GM12892 (cell line): ENCODE results near the gene EDC4.
"Not testable (repeated sequence)": the region's sequence is repeated elsewhere in the genome, so short reads cannot be mapped to it uniquely, and the experiment has no call there.

ENCODE experiments used
- DNase-seq: peaks from one replicate; pipeline ENCODE4 v3.0.0; 2011; ENCODE audit not compliant: insufficient read length
- FAIRE-seq: peaks from 2 replicates; lab custom pipeline; 2011; peaks lifted over from hg19 to GRCh38; lab: Jason Lieb, UNC
- POLR2A ChIP-seq: IDR thresholded peaks from 2 replicates; pipeline ENCODE4 v1.6.1; 2011; ENCODE audit warnings: low read depth, low read length, control low read depth
- POLR2AphosphoS5 ChIP-seq: IDR thresholded peaks from 2 replicates; pipeline ENCODE4 v1.6.1; 2011; ENCODE audit warnings: low read depth, low read length, control low read depth
- TAF1 ChIP-seq: IDR thresholded peaks from 2 replicates; pipeline ENCODE4 v1.6.1; 2011; ENCODE audit warnings: low read depth, mild to moderate bottlenecking, control low read depth, low read length, borderline replicate concordance

The EDC4 gene

DNA sequence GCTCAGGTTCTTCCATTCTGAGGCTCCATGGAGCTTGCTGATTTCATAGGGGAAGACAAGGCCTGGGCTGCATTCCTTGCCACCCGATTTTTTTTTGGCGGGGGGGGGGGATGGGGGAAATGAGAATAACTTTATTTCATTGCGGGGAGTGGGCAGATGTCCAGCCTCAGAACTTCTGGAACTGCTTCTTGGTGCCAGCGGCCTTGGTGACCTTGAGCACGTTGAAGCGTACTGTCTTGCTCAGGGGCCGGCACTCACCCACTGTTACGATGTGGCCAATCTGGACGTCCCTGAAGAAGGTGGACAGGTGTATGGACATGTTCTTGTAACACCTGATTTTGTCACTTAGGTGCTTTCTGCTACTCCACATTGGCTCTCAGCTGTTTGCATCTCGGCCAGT is 17.1 kb upstream of the EDC4 start:
- DNase-seq (no peak), FAIRE-seq (no peak)
- TF ChIP-seq POLR2A: no peak
- no peak for TF ChIP-seq POLR2AphosphoS5
- TF ChIP-seq TAF1: no peak

DNA sequence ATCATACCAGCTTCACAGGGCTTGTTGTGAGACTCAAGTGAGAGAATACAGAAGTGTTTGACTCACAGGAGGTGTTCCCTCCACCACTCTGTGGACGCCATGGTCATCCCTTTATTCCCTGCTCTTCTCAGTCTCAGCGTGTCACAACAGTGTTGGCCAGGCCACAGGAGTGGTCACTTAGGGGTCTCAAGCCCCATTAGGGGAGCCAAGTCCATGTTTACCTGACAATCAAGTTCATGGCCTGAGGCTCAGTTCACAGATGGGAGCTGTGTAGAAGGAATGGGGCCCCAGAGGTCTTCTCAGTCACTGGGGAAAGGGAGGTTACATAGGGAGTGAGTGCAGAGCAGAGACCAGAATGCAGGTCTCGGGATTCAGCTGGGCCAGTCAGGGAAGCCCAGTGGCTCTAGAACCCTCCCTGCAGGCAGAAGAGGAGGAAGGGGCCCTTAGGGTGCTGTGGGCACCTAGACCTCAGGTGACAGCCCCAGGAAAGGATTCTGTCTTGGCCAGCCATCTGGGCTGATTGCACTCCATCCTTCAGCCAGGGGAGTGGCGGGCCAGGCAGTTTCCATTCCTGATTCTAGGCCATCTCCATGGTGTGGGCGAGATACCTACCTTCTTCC is 15.8 kb upstream of the EDC4 start:
- DNase-seq (no peak), FAIRE-seq (no peak)
- TF ChIP-seq POLR2AphosphoS5 (no peak), POLR2A (no peak), TAF1 (no peak)

DNA sequence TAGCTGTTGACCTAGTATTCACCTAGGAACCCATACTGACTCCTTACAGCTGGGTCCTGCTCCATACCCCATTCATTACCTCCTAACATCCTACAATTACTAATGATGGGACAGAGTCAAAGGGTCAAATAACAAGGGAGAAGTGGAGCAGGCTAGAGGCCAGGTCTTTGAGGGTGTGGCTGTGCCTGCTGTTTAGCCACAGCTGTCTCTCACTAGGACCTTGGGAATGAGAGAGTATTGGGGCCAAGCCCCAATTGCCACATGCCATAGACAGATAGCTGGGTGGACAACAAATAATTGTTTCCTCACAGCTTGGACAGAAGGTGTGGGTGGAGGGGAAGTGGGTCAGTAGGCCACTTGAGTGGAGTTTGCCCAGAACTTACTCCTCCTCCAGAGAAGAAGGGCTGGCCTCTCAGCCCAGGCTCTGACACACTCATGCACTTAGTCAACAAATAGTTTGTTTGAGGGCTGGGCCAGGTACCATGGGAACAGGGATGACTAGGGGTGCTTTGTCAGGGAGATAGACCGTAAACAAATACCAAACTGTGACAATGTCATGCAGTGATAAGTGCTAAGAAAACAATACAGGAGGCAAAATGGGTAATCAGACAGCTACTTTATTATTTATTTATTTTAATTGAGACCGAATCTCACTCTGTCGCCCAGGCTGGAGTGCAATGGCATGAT is 15.2 kb upstream of the EDC4 start:
- no peak for FAIRE-seq
- TF ChIP-seq TAF1: no peak
- no peak for TF ChIP-seq POLR2A
- no peak for TF ChIP-seq POLR2AphosphoS5
- DNase-seq: no peak

DNA sequence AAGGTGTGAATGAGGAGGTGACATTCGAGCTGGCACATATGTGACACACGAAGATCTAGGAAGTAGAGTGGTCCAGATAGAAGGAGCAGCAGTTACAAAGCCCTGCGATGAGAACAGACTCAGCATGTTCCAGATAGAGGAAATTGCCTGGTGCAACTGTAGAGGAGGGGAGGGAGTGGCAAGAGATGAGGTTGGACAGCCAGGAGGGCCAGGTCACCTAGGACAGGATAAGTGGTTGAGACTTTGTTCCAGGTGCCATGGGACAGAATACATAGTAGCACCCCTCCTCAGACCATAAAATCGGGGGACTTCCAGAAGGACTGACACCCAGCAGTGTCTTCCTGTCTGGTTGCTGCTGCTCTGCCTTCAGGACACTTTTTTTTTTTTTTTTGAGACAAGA is 14.4 kb upstream of the EDC4 start:
- TF ChIP-seq TAF1 (no peak), POLR2AphosphoS5 (no peak), POLR2A (no peak)
- FAIRE-seq (no peak), DNase-seq (no peak)

DNA sequence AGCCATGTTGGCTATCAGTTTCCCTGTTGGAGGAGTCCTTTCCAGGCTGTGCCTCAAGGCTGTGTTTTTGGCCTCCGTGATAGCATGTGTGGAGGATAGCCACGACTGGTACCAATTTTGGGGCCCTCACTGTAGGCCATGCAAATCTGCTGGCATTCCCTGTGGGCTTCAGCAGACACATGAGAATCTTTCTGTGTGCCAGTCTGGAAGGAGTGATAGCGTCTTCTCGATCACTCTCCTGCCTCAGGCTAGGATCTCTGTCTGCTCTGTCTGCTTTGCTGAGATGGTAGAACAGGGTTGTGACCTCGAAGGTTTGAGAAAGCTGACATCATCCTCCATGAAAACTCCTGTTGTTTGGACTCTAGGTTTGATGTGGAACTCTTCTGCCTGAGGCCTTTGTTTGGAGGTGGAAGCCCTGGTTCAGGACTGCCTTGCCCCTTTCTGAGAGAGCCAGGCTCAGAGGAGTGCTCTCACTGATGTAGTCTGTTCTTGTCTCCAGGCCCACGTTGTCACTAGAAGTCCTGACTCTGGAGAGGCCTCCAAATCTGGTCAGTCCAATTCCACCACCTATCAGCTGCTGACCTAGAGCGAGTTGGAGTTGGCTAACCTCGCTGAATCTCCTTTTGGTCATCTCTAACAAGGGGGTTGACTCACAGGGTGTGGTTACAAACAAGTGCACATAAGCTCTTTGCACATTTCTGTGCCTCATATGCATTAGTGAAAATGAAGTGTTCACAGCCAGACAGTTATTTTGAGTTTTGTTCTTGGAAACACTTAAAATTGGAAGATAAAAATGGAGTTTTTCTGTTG is 12.1 kb upstream of the EDC4 start:
- no peak for DNase-seq
- TF ChIP-seq POLR2AphosphoS5: no peak
- FAIRE-seq: no peak

DNA sequence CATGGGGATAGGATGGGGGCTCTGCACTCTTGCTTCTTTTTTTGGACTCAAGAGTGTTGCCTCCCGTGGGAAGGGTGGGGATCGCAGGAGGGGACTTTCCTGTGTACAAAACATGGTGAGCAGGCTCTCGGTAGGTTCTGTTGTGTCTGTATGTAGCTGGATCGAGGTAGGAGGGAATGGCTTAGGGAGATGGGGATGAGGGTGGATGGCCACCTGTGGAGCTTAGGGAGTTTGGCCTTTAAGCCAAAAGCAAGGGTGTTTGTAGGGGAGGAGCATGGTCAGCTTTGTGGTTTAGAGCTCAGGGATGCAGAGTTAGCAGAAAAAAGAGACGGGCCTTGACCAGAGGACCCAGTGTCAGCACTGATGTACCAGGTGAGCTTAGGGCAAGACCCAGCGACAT is 11.0 kb upstream of the EDC4 start:
- DNase-seq (no peak), FAIRE-seq (no peak)
- TF ChIP-seq POLR2AphosphoS5: no peak
- TF ChIP-seq POLR2A: no peak
- TF ChIP-seq TAF1: no peak

DNA sequence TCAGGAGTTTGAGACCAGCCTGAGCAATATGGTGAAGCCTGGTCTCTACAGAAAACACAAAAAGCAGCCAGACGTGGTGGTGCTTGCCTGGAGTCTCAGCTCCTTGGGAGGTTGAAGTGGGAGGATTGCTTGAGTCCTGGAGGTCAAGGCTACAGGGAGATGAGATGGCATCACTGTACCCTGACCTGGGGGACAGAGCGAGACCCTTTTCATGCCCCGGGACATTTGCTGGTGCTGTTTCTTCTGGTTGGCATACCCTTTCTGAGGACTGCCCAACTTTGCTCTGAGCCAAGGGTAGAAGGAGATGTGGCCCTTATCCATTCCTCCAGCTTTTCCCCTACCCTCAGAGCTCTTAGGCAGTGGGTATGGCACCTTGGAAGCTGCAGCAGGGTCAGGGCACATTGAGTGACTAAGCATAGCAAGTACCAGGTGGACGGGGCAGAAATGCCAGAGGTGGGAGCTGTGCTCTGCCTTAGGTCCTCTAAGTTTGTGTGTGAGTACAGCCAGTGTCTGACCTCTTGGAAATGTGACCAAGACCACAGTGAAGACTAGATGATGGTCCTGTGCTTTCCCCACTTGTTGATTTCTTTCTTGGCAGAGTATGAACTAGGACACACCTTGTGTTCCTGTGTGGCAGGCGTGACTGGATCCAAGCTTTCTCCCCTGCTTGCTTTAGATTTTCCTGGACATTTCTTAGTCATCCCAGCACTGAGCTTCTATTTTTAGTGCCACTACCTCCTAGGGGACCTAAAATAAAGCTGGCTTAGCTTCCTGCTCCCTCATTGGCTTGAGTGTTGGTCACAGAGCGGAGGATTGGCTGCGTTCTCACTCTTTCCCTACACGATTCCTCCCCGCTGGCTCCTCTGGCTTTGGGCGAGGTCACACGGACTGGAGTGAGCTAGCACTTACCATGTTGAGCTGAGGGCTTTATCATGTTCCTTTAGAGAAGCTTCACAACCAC is 9.9 kb upstream of the EDC4 start:
- no peak for FAIRE-seq
- TF ChIP-seq POLR2AphosphoS5: no peak
- TF ChIP-seq TAF1: no peak
- no peak for DNase-seq

DNA sequence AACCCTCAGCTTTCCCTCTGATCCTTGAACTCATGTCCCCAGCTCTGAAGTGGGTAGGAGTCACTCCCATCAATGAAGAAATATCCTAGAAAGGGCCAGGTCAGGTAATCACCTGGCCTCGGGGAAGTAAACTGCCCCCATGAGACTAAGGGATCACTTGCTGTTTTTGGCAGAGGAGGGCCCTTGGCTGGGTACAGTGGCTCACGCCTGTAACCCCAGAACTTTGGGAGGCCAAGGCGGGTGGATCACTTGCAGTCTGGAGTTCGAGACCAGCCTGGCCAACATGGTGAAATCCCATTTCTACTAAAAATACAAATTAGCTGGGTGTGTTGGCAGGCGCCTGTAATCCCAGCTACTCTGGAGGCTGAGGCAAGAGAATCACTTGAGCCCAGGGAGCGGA is 8.8 kb upstream of the EDC4 start:
- not testable (repeated sequence) for FAIRE-seq, DNase-seq

DNA sequence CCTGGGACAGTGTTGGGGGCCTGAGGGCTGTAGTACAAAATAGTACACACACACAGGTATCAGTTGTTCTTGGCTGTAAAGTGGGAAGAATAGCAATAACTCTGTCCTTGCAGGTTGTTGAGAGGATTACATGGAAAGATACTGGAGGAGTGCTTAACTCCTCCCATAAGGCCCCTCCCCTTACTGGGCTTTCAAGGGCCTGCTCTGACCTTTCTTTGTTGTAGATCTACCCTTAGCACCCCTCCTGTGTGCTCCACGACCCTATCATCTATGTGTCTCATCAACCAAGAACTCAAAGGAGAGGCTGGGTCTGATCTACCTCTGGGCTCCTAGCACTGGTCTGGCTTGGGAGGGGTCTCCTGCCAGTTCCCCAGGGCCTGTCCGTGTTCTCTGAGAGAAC is 8.3 kb upstream of the EDC4 start:
- TF ChIP-seq POLR2A: no peak
- TF ChIP-seq TAF1: no peak
- TF ChIP-seq POLR2AphosphoS5: no peak
- FAIRE-seq (no peak), DNase-seq (no peak)

DNA sequence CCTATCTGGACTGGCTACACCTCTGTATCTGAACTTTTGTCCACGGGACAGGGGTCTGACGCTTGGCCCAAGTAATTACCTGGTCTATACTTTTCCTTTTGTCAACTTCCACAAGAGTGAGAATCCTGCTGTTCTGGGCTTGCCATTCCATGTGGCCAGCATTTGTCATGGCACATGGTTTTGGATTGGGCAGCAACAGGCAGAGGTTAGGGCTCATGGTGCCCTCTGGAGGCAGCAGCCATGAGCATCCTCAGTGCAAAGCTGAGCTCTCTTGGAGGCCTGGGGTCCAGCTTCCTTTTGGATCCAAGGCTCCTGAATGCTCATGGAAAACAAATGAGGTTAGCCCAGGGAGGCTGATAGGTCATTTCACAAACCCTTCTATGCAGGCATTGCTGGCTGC is 7.5 kb upstream of the EDC4 start:
- DNase-seq: no peak
- TF ChIP-seq TAF1 (no peak), POLR2A (no peak), POLR2AphosphoS5 (no peak)
- FAIRE-seq: no peak

DNA sequence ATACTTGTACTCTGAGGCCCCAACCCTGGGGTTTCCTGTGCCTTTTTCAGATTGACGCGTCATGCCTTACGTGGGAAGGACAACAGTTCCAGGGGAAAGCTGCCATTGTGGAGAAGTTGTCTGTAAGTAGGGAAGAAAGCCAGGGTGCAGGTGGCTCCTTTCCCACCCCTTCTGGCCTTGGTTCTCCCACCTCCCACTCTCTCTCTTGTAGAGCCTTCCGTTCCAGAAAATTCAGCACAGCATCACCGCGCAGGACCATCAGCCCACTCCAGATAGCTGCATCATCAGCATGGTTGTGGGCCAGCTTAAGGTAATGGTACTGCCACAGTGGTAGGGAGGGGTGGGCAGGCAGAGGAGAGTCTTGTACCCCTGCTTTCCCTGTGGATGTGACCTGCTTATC is 4.6 kb upstream of the EDC4 start:
- TF ChIP-seq POLR2AphosphoS5 (no peak), TAF1 (no peak), POLR2A (no peak)
- no peak for FAIRE-seq
- DNase-seq: no peak
